ENCODE results near the gene STPG4.

The STPG4 gene

DNA sequence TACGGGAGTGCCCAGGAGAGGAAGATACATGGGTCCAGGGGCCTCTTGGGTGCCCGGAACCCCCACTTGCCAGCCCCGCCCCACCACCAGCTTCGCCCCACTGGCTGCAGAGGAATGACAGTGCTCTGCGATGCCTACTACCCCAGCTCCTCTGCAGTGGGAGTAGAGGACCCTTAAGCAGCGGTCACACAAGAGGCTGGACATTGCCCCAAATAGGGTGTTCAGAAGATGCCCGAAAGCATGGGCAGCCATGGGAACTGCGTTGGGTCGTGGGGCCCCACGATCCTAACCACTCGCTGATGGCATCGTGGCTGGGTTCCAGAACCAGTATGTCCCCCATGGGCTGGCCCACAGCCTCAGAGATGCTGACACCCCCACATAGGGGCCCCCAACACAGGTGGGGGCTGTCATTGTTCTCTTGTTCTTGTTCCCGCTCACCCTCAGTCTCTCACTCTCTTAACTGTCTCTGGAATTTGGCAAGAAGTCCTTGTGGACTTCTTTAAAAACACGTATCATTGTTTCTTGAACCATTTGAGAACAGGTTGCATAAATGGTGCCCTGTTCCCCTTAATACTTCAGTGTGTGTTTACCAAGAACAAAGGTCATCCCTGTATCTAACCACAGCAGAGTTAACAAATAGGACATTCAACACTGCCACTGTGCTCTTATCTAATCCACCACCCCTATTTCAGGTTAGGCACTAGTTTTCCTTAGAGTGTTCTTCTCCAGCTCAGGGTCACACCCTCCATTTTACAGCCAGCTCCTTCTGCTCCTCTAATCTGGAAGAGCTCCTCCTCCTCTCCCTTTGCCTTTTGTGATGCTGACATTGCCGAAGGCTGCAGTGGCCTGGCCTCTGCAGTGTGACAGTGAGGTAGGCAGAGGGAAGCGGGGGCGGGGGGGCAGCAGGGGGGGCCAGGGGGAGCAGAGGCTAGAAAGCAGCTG lies 76.3 kb downstream of the STPG4 start:
- no peak for DNase-seq
- TF ChIP-seq CTCF (IDR thresholded peaks at IDR 0.05; ENCODE audit: low read length) = no peak
- no peak for TF ChIP-seq EZH2 (optimal IDR thresholded peaks at IDR 0.05; ENCODE audit: low read depth, low read length)
- TF ChIP-seq EZH2phosphoT487 (IDR thresholded peaks at IDR 0.05; ENCODE audit: low read length) = no peak
- Histone ChIP-seq H2AFZ (ENCODE audit: low read length) (no peak overlapping the region), H3K36me3 (replicated peaks; ENCODE audit: insufficient read depth, low read length) (no peaks in the 10 kb centered on the region), H3K9me3 (replicated peaks; ENCODE audit: insufficient read depth, low read length) (no peaks in the 10 kb centered on the region), H3K4me2 (ENCODE audit: low read depth, low read length) (no peak overlapping the region), H3K4me1 (ENCODE audit: low read length) (no peaks in the 10 kb centered on the region), H3F3A (ENCODE audit: insufficient read depth, low read length) (0 out of 2 replicates have a peak, but pooled peaks cover 3% of the 10 kb centered on the region), H3K9ac (ENCODE audit: low read length) (no peak overlapping the region), H3K79me2 (ENCODE audit: low read length) (no peaks in the 10 kb centered on the region), H3K4me3 (ENCODE audit: low read length) (no peak overlapping the region), H4K20me1 (ENCODE audit: insufficient read depth, low read length) (no peaks in the 10 kb centered on the region), H3K9me2 (replicated peaks; ENCODE audit: insufficient read depth, low read length) (no peaks in the 10 kb centered on the region), H3K27ac (ENCODE audit: low read length) (no peak overlapping the region), H3K27me3 (replicated peaks; ENCODE audit: insufficient read depth, low read length) (no peaks in the 10 kb centered on the region)

DNA sequence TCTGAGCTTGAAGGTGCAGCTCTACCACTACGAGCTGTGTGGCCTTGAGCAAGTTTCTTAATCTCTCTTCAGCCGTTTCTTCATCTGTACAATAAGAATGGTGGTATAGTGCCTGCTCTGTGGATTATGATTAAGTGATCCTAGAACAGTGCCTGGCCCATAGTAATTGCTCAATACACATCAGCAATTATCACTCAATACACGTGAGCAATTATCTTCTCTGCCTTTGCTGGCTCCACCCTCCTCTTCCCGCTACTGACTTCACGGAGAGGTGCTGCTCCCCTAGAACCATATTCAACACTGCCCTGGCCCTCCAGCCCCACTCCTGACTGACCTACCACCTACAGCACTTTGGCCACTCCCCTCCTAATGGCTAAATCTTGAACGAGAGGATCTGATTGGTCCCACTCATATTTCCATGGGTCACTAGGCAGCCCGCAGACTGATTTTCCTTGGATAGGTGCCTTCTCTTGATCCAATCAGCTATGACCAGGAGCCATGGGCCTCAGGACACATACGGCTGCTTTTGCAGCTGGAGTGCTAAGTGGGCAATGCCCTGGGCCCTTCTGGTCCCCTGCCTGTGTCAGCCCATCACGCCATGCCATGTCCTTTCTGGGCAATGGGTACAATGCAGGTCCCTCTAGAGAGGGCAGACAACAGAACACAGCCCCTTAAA lies 77.5 kb downstream of the STPG4 start:
- Histone ChIP-seq H3K27me3 (replicated peaks; ENCODE audit: insufficient read depth, low read length) (no peaks in the 10 kb centered on the region), H3K4me3 (ENCODE audit: low read length) (no peak overlapping the region), H3K9me2 (replicated peaks; ENCODE audit: insufficient read depth, low read length) (no peaks in the 10 kb centered on the region), H3K9ac (ENCODE audit: low read length) (no peak overlapping the region), H3K27ac (ENCODE audit: low read length) (no peak overlapping the region), H3K9me3 (replicated peaks; ENCODE audit: insufficient read depth, low read length) (no peaks in the 10 kb centered on the region), H3K79me2 (ENCODE audit: low read length) (no peaks in the 10 kb centered on the region), H3F3A (ENCODE audit: insufficient read depth, low read length) (0 out of 2 replicates have a peak, but pooled peaks cover 3% of the 10 kb centered on the region), H3K36me3 (replicated peaks; ENCODE audit: insufficient read depth, low read length) (0 out of 2 replicates have a peak, but pooled peaks cover 6% of the 10 kb centered on the region), H3K4me2 (ENCODE audit: low read depth, low read length) (no peak overlapping the region), H4K20me1 (ENCODE audit: insufficient read depth, low read length) (peaks cover 7% of the 10 kb centered on the region; the same call in 1 of the 2 replicates), H2AFZ (ENCODE audit: low read length) (no peak overlapping the region), H3K4me1 (ENCODE audit: low read length) (peaks cover 5% of the 10 kb centered on the region; the same call in 1 of the 2 replicates)
- TF ChIP-seq EZH2phosphoT487 (IDR thresholded peaks at IDR 0.05; ENCODE audit: low read length) = no peak
- TF ChIP-seq CTCF (IDR thresholded peaks at IDR 0.05; ENCODE audit: low read length) = no peak
- TF ChIP-seq EZH2 (optimal IDR thresholded peaks at IDR 0.05; ENCODE audit: low read depth, low read length) = no peak
- no peak for DNase-seq

- H3K79me2 ChIP-seq (ENCODE audit: low read length) = peaks cover 7% of the 10 kb centered on the region; the same call in 1 of the 2 replicates
- no peak overlapping the region for H3K9ac ChIP-seq (ENCODE audit: low read length)
- no peak overlapping the region for H3K4me3 ChIP-seq (ENCODE audit: low read length)
- no peaks in the 10 kb centered on the region for H3K9me2 ChIP-seq (replicated peaks; ENCODE audit: insufficient read depth, low read length)
- H3F3A ChIP-seq (ENCODE audit: insufficient read depth, low read length) = 0 out of 2 replicates have a peak, but pooled peaks cover 5% of the 10 kb centered on the region
- DNase-seq = no peak
- no peak overlapping the region for H3K4me2 ChIP-seq (ENCODE audit: low read depth, low read length)
- H3K27ac ChIP-seq (ENCODE audit: low read length) = no peak overlapping the region
- no peak overlapping the region for H2AFZ ChIP-seq (ENCODE audit: low read length)
- no peaks in the 10 kb centered on the region for H3K9me3 ChIP-seq (replicated peaks; ENCODE audit: insufficient read depth, low read length)
- TF ChIP-seq EZH2phosphoT487 (IDR thresholded peaks at IDR 0.05; ENCODE audit: low read length) (no peak), CTCF (IDR thresholded peaks at IDR 0.05; ENCODE audit: low read length) (no peak), EZH2 (optimal IDR thresholded peaks at IDR 0.05; ENCODE audit: low read depth, low read length) (no peak)
- no peaks in the 10 kb centered on the region for H3K27me3 ChIP-seq (replicated peaks; ENCODE audit: insufficient read depth, low read length)
- H4K20me1 ChIP-seq (ENCODE audit: insufficient read depth, low read length) = peaks cover 7% of the 10 kb centered on the region; the same call in 1 of the 2 replicates
- H3K4me1 ChIP-seq (ENCODE audit: low read length) = peaks cover 13% of the 10 kb centered on the region
- H3K36me3 ChIP-seq (replicated peaks; ENCODE audit: insufficient read depth, low read length) = 0 out of 2 replicates have a peak, but pooled peaks cover 6% of the 10 kb centered on the region
Measured at GRCh38 chr2:47076586-47077441, 78.3 kb downstream of the STPG4 start.

Data from MM.1S (cell line).